ENCODE results near the gene GCLC. TPM values are rescaled to one million over a fixed set of nuclear protein-coding genes. Genes with fewer than 3 reads are reported as not detected.

GCLC gene
- total RNA-seq (31.8 TPM), polyA plus RNA-seq (ENCODE audit: insufficient read depth, low read depth, low replicate concordance) (14.8 TPM)
- long read RNA-seq, donor 1, partial matches to known transcripts: 0 of 2 reads
- long read RNA-seq, donor 1, other reads (novel, unspliced or antisense): 0 of 2 reads
- long read RNA-seq, donor 2, partial matches to known transcripts: 0 of 4 reads
- long read RNA-seq, donor 2, other reads (novel, unspliced or antisense): 0 of 4 reads
- long read RNA-seq, donor 3, partial matches to known transcripts: 0 of 4 reads
- long read RNA-seq, donor 3, other reads (novel, unspliced or antisense): 0 of 4 reads
- long read RNA-seq, donor 4, partial matches to known transcripts: 6 of 8 reads
- long read RNA-seq, donor 4, other reads (novel, unspliced or antisense): 0 of 8 reads
- long read RNA-seq, donor 5: 0 reads
- long read RNA-seq, donor 6, partial matches to known transcripts: 0 of 1 reads
- long read RNA-seq, donor 6, other reads (novel, unspliced or antisense): 0 of 1 reads
- long read RNA-seq, donor 7, transcript GCLC-215 (16 exons, 3,785 nt): major isoform, 13 of 17 reads
- long read RNA-seq, donor 7, partial matches to known transcripts: 2 of 17 reads
- long read RNA-seq, donor 7, other reads (novel, unspliced or antisense): 2 of 17 reads
- long read RNA-seq, donor 8, partial matches to known transcripts: 0 of 3 reads
- long read RNA-seq, donor 8, other reads (novel, unspliced or antisense): 0 of 3 reads
- long read RNA-seq, donor 9, partial matches to known transcripts: 0 of 2 reads
- long read RNA-seq, donor 9, other reads (novel, unspliced or antisense): 0 of 2 reads
- long read RNA-seq, donor 10, partial matches to known transcripts: 0 of 2 reads
- long read RNA-seq, donor 10, other reads (novel, unspliced or antisense): 0 of 2 reads

DNA sequence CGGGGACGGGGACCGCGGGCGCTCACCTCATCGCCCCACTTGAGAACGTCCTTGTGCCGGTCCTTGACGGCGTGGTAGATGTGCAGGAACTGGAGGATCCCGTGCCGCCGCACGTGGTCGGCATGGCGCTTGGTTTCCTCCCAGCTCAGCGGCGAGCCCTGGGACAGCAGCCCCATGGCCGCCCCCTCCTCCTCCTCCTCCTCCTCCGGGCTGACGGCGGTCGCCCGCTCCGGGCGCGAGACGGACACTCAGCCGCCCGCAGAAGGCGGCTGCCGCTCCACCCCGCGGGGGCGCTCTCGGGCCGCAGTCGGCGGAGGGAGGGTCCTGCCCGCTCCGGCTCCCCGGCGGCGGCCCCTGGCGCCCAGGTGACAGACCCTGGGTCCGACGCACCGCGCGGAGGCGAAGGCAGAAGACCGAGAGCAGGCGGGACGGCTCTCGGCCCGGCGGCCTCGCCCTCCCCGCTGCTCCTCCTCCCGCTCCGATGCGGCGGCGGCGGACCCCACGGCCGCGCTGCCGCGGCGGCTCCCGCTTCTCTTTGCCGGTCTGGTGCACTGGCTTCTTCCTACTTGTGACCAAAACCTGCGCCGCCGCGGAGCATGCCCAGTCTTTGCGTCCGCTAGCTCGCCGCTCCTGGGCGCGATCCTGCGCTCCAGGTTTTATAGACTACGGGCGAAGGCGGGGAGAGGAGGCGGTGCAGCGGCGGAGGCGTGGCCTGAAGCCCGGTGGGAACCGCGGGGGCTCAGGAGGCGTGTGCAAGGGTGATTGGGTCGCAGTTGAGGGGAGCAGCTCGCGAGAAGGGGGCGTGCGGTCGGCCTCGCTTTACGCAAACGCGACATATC, at the start of gene GCLC:
Gene GCLC (minus strand): TSS at position 632 of the 839 bp plus-strand sequence. CDS start 456 bp downstream, at position 176.
- H3K27ac ChIP-seq (ENCODE audit: low read depth in 2 of 2, low read length in 2 of 2): peak within 1 kb of the TSS; percentile 87 to 93
- peak within 1 kb of the TSS; percentile 62 to 88 (median 74) for H3K4me3 ChIP-seq (ENCODE audit: low read length in 3 of 3)
- peak within 1 kb of the TSS; percentile 57 to 85 (median 67) for H3K9ac ChIP-seq (ENCODE audit: low read length in 3 of 3)
- FAIRE-seq: no peak
- H3K36me3 ChIP-seq (ENCODE audit: control insufficient read depth in 2 of 3, insufficient read depth in 3 of 3, low read length in 3 of 3): no peaks in the 10 kb centered on the region
- TF ChIP-seq, protein P1, sequence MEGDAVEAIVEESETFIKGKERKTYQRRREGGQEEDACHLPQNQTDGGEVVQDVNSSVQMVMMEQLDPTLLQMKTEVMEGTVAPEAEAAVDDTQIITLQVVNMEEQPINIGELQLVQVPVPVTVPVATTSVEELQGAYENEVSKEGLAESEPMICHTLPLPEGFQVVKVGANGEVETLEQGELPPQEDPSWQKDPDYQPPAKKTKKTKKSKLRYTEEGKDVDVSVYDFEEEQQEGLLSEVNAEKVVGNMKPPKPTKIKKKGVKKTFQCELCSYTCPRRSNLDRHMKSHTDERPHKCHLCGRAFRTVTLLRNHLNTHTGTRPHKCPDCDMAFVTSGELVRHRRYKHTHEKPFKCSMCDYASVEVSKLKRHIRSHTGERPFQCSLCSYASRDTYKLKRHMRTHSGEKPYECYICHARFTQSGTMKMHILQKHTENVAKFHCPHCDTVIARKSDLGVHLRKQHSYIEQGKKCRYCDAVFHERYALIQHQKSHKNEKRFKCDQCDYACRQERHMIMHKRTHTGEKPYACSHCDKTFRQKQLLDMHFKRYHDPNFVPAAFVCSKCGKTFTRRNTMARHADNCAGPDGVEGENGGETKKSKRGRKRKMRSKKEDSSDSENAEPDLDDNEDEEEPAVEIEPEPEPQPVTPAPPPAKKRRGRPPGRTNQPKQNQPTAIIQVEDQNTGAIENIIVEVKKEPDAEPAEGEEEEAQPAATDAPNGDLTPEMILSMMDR (IDR thresholded peaks at IDR 0.05; ENCODE audit: borderline replicate concordance, extremely low read depth, insufficient read depth): peak; percentile 55
- peaks cover 0 to 19% (median 9%) of the 10 kb centered on the region in 3 donors for H3K4me1 ChIP-seq (ENCODE audit: control insufficient read depth in 2 of 3, insufficient read depth in 2 of 3, low read depth in 1 of 3, low read length in 3 of 3)
- peak; percentile 96 to 98 (median 97) for DNase-seq
- intact Hi-C loops (cut with DNase I): no loop called here
- H3K27me3 ChIP-seq (ENCODE audit: control insufficient read depth, insufficient read depth, low read length): no peaks in the 10 kb centered on the region
- no peaks in the 10 kb centered on the region for H3K9me3 ChIP-seq (ENCODE audit: control insufficient read depth in 2 of 3, insufficient read depth in 1 of 3, low read length in 3 of 3)

GRCh38 chr6:53594596-53594995, 49.7 kb upstream of the GCLC start:
- Histone ChIP-seq H3K4me1 (ENCODE audit: control insufficient read depth in 2 of 3, insufficient read depth in 2 of 3, low read depth in 1 of 3, low read length in 3 of 3) (no peaks in the 10 kb centered on the region), H3K9me3 (ENCODE audit: control insufficient read depth in 2 of 3, insufficient read depth in 1 of 3, low read length in 3 of 3) (no peaks in the 10 kb centered on the region), H3K27ac (ENCODE audit: low read depth in 2 of 2, low read length in 2 of 2) (no peak overlapping the region), H3K9ac (ENCODE audit: low read length in 3 of 3) (no peak overlapping the region), H3K27me3 (ENCODE audit: control insufficient read depth, insufficient read depth, low read length) (no peaks in the 10 kb centered on the region), H3K4me3 (ENCODE audit: low read length in 3 of 3) (no peak overlapping the region), H3K36me3 (ENCODE audit: control insufficient read depth in 2 of 3, insufficient read depth in 3 of 3, low read length in 3 of 3) (no peaks in the 10 kb centered on the region)
- FAIRE-seq: no peak
- intact Hi-C loops (cut with DNase I): no loop called here
- TF ChIP-seq, protein P1 (IDR thresholded peaks at IDR 0.05; ENCODE audit: borderline replicate concordance, extremely low read depth, insufficient read depth): no peak
- no peak for DNase-seq

DNA sequence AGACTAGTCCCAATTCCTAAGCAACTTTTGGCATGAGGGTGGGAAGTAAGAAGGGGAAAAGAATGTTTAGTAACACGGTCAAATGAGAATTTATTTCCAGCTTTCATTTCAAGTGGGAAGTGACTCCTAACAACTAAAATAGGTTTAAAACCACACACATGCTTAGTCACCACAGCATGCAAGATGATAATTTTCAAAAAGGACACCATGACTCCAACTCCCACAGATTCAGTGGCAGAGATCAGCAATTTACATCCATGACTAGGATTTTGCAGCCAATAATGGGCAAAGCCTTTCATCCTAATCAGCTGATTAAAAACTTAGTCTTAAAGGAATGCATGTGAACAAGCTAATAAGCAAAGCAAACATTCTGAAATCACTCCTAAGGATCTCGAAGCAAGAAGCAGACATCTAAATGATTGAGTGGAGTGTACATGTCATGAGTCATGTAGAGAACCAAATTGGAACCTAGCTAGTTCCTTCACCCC, 48.1 kb upstream of the GCLC start:
- no peak for DNase-seq
- TF ChIP-seq, protein P1 (IDR thresholded peaks at IDR 0.05; ENCODE audit: borderline replicate concordance, extremely low read depth, insufficient read depth): no peak
- H3K9me3 ChIP-seq (ENCODE audit: control insufficient read depth in 2 of 3, insufficient read depth in 1 of 3, low read length in 3 of 3): no peaks in the 10 kb centered on the region
- H3K4me1 ChIP-seq (ENCODE audit: control insufficient read depth in 2 of 3, insufficient read depth in 2 of 3, low read depth in 1 of 3, low read length in 3 of 3): no peaks in the 10 kb centered on the region
- no peak for FAIRE-seq
- no peak overlapping the region for H3K9ac ChIP-seq (ENCODE audit: low read length in 3 of 3)
- H3K27me3 ChIP-seq (ENCODE audit: control insufficient read depth, insufficient read depth, low read length): no peaks in the 10 kb centered on the region
- H3K27ac ChIP-seq (ENCODE audit: low read depth in 2 of 2, low read length in 2 of 2): no peak overlapping the region
- intact Hi-C loops (cut with DNase I): no loop called here
- no peak overlapping the region for H3K4me3 ChIP-seq (ENCODE audit: low read length in 3 of 3)
- H3K36me3 ChIP-seq (ENCODE audit: control insufficient read depth in 2 of 3, insufficient read depth in 3 of 3, low read length in 3 of 3): no peaks in the 10 kb centered on the region
